HepG2 (cell line): Measurements from ENCODE around the gene ACAD8. TPM values are rescaled to one million over a fixed set of nuclear protein-coding genes. Genes with fewer than 3 reads are reported as not detected.

Experiments used
- ISL2 ChIP-seq: sonication (generic); formaldehyde crosslinking; IDR thresholded peaks from 2 replicates; pipeline ENCODE4 v1.5.0; 2020; ENCODE audit warnings: missing genetic modification reagents
- KLF6 ChIP-seq: IDR thresholded peaks from 2 replicates; pipeline ENCODE4 v1.8.0; 2016; ENCODE audit warnings: missing biosample characterization, missing genetic modification reagents
- KLF9 ChIP-seq: IDR thresholded peaks from 2 replicates; pipeline ENCODE4 v1.6.1; 2016; ENCODE audit warnings: low read depth
- PRDM15 ChIP-seq: sonication (generic); formaldehyde crosslinking; IDR thresholded peaks from 2 replicates; pipeline ENCODE4 v1.4.0; 2020; ENCODE audit warnings: missing genetic modification reagents
- RCOR2 ChIP-seq: IDR thresholded peaks from 2 replicates; pipeline ENCODE4 v1.6.1; 2016; ENCODE audit warnings: missing biosample characterization, missing genetic modification reagents
- ZBTB7A ChIP-seq: sonication (generic); formaldehyde crosslinking; IDR thresholded peaks from 2 replicates; pipeline ENCODE4 v1.8.0; 2022; ENCODE audit warnings: mild to moderate bottlenecking, missing genetic modification reagents
- ZNF430 ChIP-seq: sonication (generic); formaldehyde crosslinking; IDR thresholded peaks from 2 replicates; pipeline ENCODE4 v1.9.0; 2021; ENCODE audit warnings: mild to moderate bottlenecking, missing genetic modification reagents
- ZNF652 ChIP-seq: IDR thresholded peaks from 2 replicates; pipeline ENCODE4 v1.6.1; 2016; ENCODE audit warnings: low read depth, borderline replicate concordance
- polyA plus RNA-seq, 8 experiments: library from polyadenylated mRNA; depleted of rRNA in 3 of 8; stranded (reverse) in 7 of 8; unstranded in 1 of 8; fragments of >200 nt; fragmentation: Illumina TruSeq in 4 of 8; extraction: Trizol in 4 of 8; gene quantifications; 2 replicates each; pipeline versions ENCODE4 v1.2.1 to v1.2.3, GENCODE V29; 2011 to 2016; ENCODE audit warnings: low read depth in 4 of 8, missing spikeins in 1 of 8, mixed read lengths in 1 of 8; ENCODE audit not compliant: insufficient read depth in 1 of 8
- total RNA-seq, 5 experiments: library from RNA; depleted of rRNA; stranded (reverse); fragments of >200 nt; fragmentation: Illumina TruSeq; extraction: Trizol; gene quantifications; 2 replicates each; pipeline ENCODE4 v1.2.3, GENCODE V29; 2016; ENCODE audit warnings: low read depth in 1 of 5
- TF ChIP-seq, protein P1 (sequence below): sonication (generic); formaldehyde crosslinking; IDR thresholded peaks from 2 replicates; pipeline ENCODE4 v1.5.0; 2020; ENCODE audit warnings: mild to moderate bottlenecking, missing genetic modification reagents

Gene ACAD8
- total and polyA plus RNA-seq, 2 of the 13 experiments (the other 11 are each of a cell fraction or from before 2014, with no cell fraction given), result 13.5 to 20.3 TPM

- TF ChIP-seq PRDM15 (CRISPR knock-in tag), result no peak
- no peak for TF ChIP-seq RCOR2 (CRISPR knock-in tag)
- no peak for TF ChIP-seq KLF6 (CRISPR knock-in tag)
- no peak for TF ChIP-seq KLF9
- TF ChIP-seq, protein P1, sequence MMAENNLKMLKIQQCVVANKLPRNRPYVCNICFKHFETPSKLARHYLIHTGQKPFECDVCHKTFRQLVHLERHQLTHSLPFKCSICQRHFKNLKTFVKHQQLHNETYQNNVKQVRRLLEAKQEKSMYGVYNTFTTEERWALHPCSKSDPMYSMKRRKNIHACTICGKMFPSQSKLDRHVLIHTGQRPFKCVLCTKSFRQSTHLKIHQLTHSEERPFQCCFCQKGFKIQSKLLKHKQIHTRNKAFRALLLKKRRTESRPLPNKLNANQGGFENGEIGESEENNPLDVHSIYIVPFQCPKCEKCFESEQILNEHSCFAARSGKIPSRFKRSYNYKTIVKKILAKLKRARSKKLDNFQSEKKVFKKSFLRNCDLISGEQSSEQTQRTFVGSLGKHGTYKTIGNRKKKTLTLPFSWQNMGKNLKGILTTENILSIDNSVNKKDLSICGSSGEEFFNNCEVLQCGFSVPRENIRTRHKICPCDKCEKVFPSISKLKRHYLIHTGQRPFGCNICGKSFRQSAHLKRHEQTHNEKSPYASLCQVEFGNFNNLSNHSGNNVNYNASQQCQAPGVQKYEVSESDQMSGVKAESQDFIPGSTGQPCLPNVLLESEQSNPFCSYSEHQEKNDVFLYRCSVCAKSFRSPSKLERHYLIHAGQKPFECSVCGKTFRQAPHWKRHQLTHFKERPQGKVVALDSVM, result no peak
- no peak for TF ChIP-seq ZNF430 (CRISPR knock-in tag)
- TF ChIP-seq ISL2 (CRISPR knock-in tag), result no peak
- no peak for TF ChIP-seq ZNF652
- TF ChIP-seq ZBTB7A (CRISPR knock-in tag), result no peak
These were observed 23.0 kb upstream of the ACAD8 start (continued) for GRCh38 chr11:134230339-134230738.
